Peyer's patch (tissue), 4 donors: ENCODE results near the gene NUDT4B.
"Not testable (repeated sequence)": the region's sequence is repeated elsewhere in the genome, so short reads cannot be mapped to it uniquely, and the experiment has no call there.

Source experiments
- CTCF ChIP-seq, 6 experiments: fragments of 450-650 bp in 4 of 6; fragments of 200-600 bp in 2 of 6; sonication (generic) in 1 of 6; IDR thresholded peaks; one replicate each; pipeline ENCODE4 v1.5.1; 2017 to 2019; ENCODE audit warnings: antibody characterized with exemption in 6 of 6, mild to moderate bottlenecking in 3 of 6, moderate library complexity in 1 of 6
- POLR2A ChIP-seq, 2 donors: fragments of 450-650 bp; IDR thresholded peaks; one replicate each; pipeline ENCODE4 v1.5.1; 2017; ENCODE audit warnings: antibody characterized with exemption in 2 of 2, mild to moderate bottlenecking in 2 of 2, moderate library complexity in 2 of 2

GRCh38 chr1:148702242-148702641 lies 46.3 kb upstream of the NUDT4B start:
- not testable (repeated sequence) for TF ChIP-seq CTCF, POLR2A (IDR thresholded peaks at IDR 0.05)
